Uterus (tissue), 4 donors: ENCODE measurements around the gene SLC34A3. TPM values are rescaled to one million over a fixed set of nuclear protein-coding genes. Genes with fewer than 3 reads are reported as not detected.

Source experiments
- DNase-seq, 2 donors: peaks; one replicate each; pipeline ENCODE4 v3.0.0-alpha.2; 2019 to 2020
- H3K27ac ChIP-seq, 2 donors: fragments of 200-600 bp; sonication (generic); 1 replicate in 1 of 2; 2 replicates in 1 of 2; pipeline ENCODE4 v1.5.1; 2016 to 2018
- H3K27me3 ChIP-seq, 2 donors: fragments of 200-600 bp; sonication (generic); one replicate each; pipeline ENCODE4 v1.5.1; 2018 to 2019; ENCODE audit warnings: control low read depth in 1 of 2
- H3K36me3 ChIP-seq, 2 donors: fragments of 200-600 bp; sonication (generic); one replicate each; pipeline ENCODE4 v1.5.1; 2019; ENCODE audit warnings: control low read depth in 1 of 2
- H3K4me1 ChIP-seq, 2 donors: fragments of 200-600 bp; sonication (generic); one replicate each; pipeline ENCODE4 v1.5.1; 2018 to 2019; ENCODE audit warnings: control low read depth in 1 of 2
- H3K4me3 ChIP-seq, 2 donors: fragments of 200-600 bp; sonication (generic); 1 replicate in 1 of 2; 2 replicates in 1 of 2; pipeline ENCODE4 v1.5.1; 2018 to 2019; ENCODE audit warnings: mild to moderate bottlenecking in 1 of 2
- H3K9me3 ChIP-seq, 2 donors: fragments of 200-600 bp; sonication (generic); one replicate each; pipeline ENCODE4 v1.5.1; 2019; ENCODE audit warnings: control low read depth in 1 of 2
- POLR2A ChIP-seq, 2 donors: fragments of 450-650 bp; IDR thresholded peaks; one replicate each; pipeline ENCODE4 v1.6.1; 2016; ENCODE audit warnings: antibody characterized with exemption in 2 of 2, mild to moderate bottlenecking in 1 of 2, moderate library complexity in 1 of 2
- intact Hi-C: fragments of 100-400 bp; cut with DNase I; formaldehyde crosslinking; loops from one replicate; pipeline ENCODE4 v1.15.1; 2023; ENCODE audit warnings: low total_unique reads
- total RNA-seq, 4 donors: library from RNA; depleted of rRNA in 3 of 4; stranded (reverse); fragments of >200 nt in 3 of 4; gene quantifications; one replicate each; pipeline versions ENCODE4 v1.1.0 to v1.2.4, GENCODE V29; 2014 to 2023
- TF ChIP-seq, protein P1 (sequence below), 4 experiments: fragments of 200-600 bp in 2 of 4; fragments of 450-650 bp in 2 of 4; sonication (generic) in 2 of 4; IDR thresholded peaks; one replicate each; pipeline ENCODE4 v1.5.1; 2016 to 2019; ENCODE audit warnings: antibody characterized with exemption in 4 of 4, mild to moderate bottlenecking in 2 of 4, moderate library complexity in 1 of 4
- donor health status: DM: yes; HTN: yes; CAD: no.

The SLC34A3 gene
- total RNA-seq, 4 donors from 2014 or later: 0.48 TPM; not detected in 3

DNA sequence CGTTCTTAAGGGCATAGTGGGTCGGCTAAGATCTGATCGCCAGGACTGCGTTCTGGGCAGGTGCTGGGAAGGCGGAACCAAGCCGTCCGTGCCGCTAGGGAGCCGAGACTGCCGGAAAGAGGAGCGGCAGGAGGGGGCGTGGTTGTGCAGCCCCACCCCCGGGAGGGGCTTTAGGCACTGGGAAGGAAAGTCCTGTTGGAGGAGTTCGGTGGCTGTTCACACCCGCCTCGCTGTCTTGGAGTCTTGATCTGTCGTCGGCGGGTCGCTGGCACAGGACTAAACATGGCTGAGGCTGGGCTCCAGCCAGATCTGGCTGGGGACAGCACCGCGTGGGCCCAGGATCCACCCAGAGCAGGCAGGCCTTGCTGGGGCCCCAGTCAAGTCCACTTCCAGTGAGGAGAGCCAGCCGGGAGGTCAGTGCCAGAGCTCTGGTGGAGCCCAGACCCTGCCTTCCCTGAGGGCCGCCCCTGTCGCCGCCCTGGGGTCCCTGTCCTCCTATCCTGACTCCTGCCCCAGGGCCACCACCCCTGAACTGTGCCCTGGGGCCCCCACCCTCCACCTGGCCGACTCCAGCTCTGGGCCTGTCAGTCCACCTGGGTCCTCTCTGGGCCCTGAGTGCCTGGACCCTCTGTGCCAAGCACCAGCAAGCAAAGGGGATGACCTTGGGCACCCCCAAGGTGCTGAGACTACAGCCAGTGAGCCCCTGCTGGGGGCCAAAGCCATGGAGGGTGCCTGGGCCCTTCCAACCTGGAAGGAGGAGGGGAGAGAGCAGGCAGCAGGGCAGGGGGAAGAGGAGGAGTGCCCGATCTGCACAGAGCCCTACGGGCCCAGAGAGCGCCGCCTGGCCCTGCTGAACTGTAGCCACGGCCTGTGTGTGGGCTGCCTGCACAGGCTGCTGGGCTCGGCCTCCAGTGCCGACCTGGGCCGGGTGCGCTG is 13.2 kb upstream of the SLC34A3 start:
- Histone ChIP-seq H3K4me3 (no peak overlapping the region), H3K4me1 (peaks cover 0 to 14% of the 10 kb centered on the region in 2 donors), H3K36me3 (no peaks in the 10 kb centered on the region), H3K27ac (no peak overlapping the region), H3K9me3 (no peaks in the 10 kb centered on the region), H3K27me3 (no peaks in the 10 kb centered on the region)
- peak in 1 of 2 donors; percentile 62 for DNase-seq
- intact Hi-C loops: no loop called here
- TF ChIP-seq, protein P1, sequence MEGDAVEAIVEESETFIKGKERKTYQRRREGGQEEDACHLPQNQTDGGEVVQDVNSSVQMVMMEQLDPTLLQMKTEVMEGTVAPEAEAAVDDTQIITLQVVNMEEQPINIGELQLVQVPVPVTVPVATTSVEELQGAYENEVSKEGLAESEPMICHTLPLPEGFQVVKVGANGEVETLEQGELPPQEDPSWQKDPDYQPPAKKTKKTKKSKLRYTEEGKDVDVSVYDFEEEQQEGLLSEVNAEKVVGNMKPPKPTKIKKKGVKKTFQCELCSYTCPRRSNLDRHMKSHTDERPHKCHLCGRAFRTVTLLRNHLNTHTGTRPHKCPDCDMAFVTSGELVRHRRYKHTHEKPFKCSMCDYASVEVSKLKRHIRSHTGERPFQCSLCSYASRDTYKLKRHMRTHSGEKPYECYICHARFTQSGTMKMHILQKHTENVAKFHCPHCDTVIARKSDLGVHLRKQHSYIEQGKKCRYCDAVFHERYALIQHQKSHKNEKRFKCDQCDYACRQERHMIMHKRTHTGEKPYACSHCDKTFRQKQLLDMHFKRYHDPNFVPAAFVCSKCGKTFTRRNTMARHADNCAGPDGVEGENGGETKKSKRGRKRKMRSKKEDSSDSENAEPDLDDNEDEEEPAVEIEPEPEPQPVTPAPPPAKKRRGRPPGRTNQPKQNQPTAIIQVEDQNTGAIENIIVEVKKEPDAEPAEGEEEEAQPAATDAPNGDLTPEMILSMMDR (IDR thresholded peaks at IDR 0.05): no peak
- TF ChIP-seq POLR2A (IDR thresholded peaks at IDR 0.05): peak in 1 of 2 donors; percentile 43

GRCh38 chr9:137218212-137218753 is 12.4 kb upstream of the SLC34A3 start:
- Histone ChIP-seq H3K9me3 (no peaks in the 10 kb centered on the region), H3K4me3 (no peak overlapping the region), H3K27ac (no peak overlapping the region), H3K36me3 (no peaks in the 10 kb centered on the region), H3K4me1 (peaks cover 0 to 19% of the 10 kb centered on the region in 2 donors), H3K27me3 (no peaks in the 10 kb centered on the region)
- DNase-seq: no peak
- intact Hi-C loops: no loop called here
- TF ChIP-seq POLR2A (IDR thresholded peaks at IDR 0.05): no peak
- TF ChIP-seq, protein P1 (IDR thresholded peaks at IDR 0.05): no peak

- Histone ChIP-seq H3K27me3 (no peaks in the 10 kb centered on the region), H3K4me1 (peaks cover 0 to 19% of the 10 kb centered on the region in 2 donors), H3K27ac (no peak overlapping the region), H3K9me3 (no peaks in the 10 kb centered on the region), H3K4me3 (no peak overlapping the region), H3K36me3 (no peaks in the 10 kb centered on the region)
- DNase-seq: no peak
- intact Hi-C loops: no loop called here
- TF ChIP-seq POLR2A (IDR thresholded peaks at IDR 0.05): no peak
- TF ChIP-seq, protein P1 (IDR thresholded peaks at IDR 0.05): no peak
Observed at GRCh38 chr9:137218754-137219271, 11.9 kb upstream of the SLC34A3 start.

- Histone ChIP-seq H3K27me3 (no peaks in the 10 kb centered on the region), H3K4me3 (no peak overlapping the region), H3K4me1 (peaks cover 0 to 19% of the 10 kb centered on the region in 2 donors), H3K36me3 (no peaks in the 10 kb centered on the region), H3K9me3 (no peaks in the 10 kb centered on the region), H3K27ac (no peak overlapping the region)
- TF ChIP-seq, protein P1 (IDR thresholded peaks at IDR 0.05): no peak
- no peak for TF ChIP-seq POLR2A (IDR thresholded peaks at IDR 0.05)
- intact Hi-C loops: loop anchor here (10.0 kb wide), 1 partner anchor 105 kb away; the partner anchor contains the start of gene DPP7
- DNase-seq: no peak
Observed at GRCh38 chr9:137219757-137220316, 10.9 kb upstream of the SLC34A3 start.
